Nephron (organoid): ENCODE measurements around the gene KCNN3.

Experiments used
- H3K27ac Mint-ChIP-seq, 3 experiments: 2 replicates each; pipeline ENCODE4 v1.8.0; 2020; ENCODE audit warnings: mixed read lengths in 3 of 3, mild to moderate bottlenecking in 2 of 3, moderate library complexity in 1 of 3
- H3K27me3 Mint-ChIP-seq: 2 replicates; pipeline ENCODE4 v1.8.0; 2021; ENCODE audit warnings: low read depth, mild to moderate bottlenecking, moderate library complexity, mixed read lengths
- H3K36me3 Mint-ChIP-seq: 2 replicates; pipeline ENCODE4 v1.8.0; 2020; ENCODE audit warnings: low read depth, mixed read lengths
- H3K4me1 Mint-ChIP-seq: 2 replicates; pipeline ENCODE4 v1.8.0; 2020; ENCODE audit warnings: mixed read lengths
- H3K4me3 Mint-ChIP-seq, 3 experiments: 2 replicates each; pipeline ENCODE4 v1.8.0; 2020; ENCODE audit warnings: mild to moderate bottlenecking in 3 of 3, mixed read lengths in 3 of 3, moderate library complexity in 2 of 3
- H3K9me3 Mint-ChIP-seq: 2 replicates; pipeline ENCODE4 v1.8.0; 2020; ENCODE audit warnings: mixed read lengths
- TF ChIP-seq, protein P1 (sequence below), 3 experiments: fragments of 200-600 bp; sonication (generic); IDR thresholded peaks; one replicate each; pipeline ENCODE4 v1.5.0; 2021; ENCODE audit warnings: antibody characterized with exemption in 3 of 3; ENCODE audit not compliant: unreplicated experiment in 3 of 3

The KCNN3 gene

DNA sequence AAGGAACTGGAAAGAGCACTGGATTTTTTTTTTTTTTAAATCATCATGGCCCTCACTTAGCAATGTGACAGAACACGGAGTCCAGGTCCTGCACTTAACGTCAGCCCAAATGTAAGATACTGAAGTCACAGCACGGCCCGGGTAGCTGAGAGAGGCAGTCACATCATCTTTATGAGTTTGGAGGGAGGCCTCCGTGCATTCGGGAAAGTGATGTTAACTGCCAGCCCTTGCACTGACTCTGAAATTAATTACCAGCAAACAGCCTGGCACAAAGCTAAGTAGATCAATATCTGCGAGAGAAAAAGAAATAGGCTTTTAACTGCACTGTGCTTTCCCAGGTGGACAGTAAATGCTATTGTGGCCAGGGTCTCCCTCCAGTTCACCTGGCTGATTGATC is 152.6 kb downstream of the KCNN3 start:
- H3K27ac Mint-ChIP-seq: no peak overlapping the region
- H3K27me3 Mint-ChIP-seq: peaks cover 5% of the 10 kb centered on the region
- H3K4me1 Mint-ChIP-seq: peaks cover 19% of the 10 kb centered on the region
- H3K9me3 Mint-ChIP-seq: no peaks in the 10 kb centered on the region
- no peak overlapping the region for H3K4me3 Mint-ChIP-seq
- H3K36me3 Mint-ChIP-seq: peaks cover 3% of the 10 kb centered on the region
- TF ChIP-seq, protein P1, sequence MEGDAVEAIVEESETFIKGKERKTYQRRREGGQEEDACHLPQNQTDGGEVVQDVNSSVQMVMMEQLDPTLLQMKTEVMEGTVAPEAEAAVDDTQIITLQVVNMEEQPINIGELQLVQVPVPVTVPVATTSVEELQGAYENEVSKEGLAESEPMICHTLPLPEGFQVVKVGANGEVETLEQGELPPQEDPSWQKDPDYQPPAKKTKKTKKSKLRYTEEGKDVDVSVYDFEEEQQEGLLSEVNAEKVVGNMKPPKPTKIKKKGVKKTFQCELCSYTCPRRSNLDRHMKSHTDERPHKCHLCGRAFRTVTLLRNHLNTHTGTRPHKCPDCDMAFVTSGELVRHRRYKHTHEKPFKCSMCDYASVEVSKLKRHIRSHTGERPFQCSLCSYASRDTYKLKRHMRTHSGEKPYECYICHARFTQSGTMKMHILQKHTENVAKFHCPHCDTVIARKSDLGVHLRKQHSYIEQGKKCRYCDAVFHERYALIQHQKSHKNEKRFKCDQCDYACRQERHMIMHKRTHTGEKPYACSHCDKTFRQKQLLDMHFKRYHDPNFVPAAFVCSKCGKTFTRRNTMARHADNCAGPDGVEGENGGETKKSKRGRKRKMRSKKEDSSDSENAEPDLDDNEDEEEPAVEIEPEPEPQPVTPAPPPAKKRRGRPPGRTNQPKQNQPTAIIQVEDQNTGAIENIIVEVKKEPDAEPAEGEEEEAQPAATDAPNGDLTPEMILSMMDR (IDR thresholded peaks at IDR 0.05; ENCODE audit: unreplicated experiment in 3 of 3): no peak

DNA sequence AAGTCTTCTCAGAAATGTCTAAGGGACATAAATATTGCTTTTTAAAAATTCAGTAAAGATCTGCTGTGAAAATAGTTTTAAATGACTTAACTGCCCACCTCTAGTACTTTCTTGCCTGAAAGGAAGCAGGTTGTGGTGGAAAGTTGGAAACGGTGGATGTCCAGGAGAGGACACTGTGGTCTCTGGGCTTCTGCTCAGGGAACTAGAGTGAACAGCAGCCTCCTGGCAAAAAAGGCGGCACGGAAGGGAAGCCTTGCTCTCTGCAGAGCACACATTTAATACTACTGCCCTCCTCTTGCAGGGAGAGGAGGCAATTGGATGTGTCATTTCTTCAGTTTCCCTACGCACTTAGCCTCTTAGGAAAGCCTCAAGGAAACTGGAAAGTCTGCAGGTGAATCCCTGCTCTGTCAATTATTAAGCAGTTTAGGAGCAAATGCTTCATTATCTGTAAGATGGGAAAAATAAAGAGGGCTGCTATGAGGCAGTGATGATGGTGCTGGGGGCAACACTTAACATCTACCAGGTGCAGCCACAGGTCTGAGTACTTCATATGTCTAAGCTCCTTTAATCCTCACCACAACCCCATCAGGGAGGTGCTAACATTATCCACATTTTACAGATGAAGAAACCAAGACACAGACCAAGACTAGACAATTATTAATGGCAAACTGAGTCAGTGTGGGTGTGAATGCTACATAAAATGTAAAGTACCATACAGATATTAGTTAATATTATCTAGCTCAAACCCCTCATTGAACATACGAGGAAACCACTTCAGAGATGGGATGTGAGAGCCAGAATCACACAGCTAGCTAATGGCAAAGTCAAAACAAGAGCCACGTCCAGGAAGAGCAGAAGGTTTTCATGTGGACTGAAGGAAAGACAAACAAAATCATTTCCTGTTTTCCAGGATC is 153.2 kb downstream of the KCNN3 start:
- TF ChIP-seq, protein P1 (IDR thresholded peaks at IDR 0.05; ENCODE audit: unreplicated experiment in 3 of 3): no peak
- H3K36me3 Mint-ChIP-seq: peaks cover 3% of the 10 kb centered on the region
- peaks cover 5% of the 10 kb centered on the region for H3K27me3 Mint-ChIP-seq
- H3K4me1 Mint-ChIP-seq: peaks cover 19% of the 10 kb centered on the region
- H3K27ac Mint-ChIP-seq: peak overlapping the region; percentile 48 to 82 (median 54)
- H3K9me3 Mint-ChIP-seq: no peaks in the 10 kb centered on the region
- no peak overlapping the region for H3K4me3 Mint-ChIP-seq

DNA sequence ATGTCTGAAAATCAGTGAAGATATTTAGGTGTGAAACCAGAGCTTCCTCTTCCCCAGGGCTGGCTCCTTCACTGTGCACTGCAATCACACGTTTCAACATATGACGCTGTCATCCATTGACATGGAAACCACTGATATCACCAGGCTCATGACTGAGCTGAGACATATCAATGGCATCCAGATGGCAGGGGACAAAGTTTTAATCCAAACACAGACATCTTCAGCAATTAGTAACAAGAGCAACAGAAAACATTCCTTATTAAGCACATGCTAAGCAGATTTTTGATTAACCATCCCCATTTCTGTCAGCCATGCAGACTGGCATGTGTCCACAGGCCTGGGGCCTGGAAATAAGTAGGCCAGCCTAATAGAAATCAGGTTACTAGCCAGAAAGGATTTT is 154.1 kb downstream of the KCNN3 start:
- TF ChIP-seq, protein P1 (IDR thresholded peaks at IDR 0.05; ENCODE audit: unreplicated experiment in 3 of 3): no peak
- Mint-ChIP-seq H3K27ac (peak overlapping the region in 2 of 3 experiments; percentile 27 to 82), H3K36me3 (peaks cover 3% of the 10 kb centered on the region), H3K4me3 (no peak overlapping the region), H3K27me3 (peaks cover 5% of the 10 kb centered on the region), H3K9me3 (no peaks in the 10 kb centered on the region), H3K4me1 (peaks cover 19% of the 10 kb centered on the region)

DNA sequence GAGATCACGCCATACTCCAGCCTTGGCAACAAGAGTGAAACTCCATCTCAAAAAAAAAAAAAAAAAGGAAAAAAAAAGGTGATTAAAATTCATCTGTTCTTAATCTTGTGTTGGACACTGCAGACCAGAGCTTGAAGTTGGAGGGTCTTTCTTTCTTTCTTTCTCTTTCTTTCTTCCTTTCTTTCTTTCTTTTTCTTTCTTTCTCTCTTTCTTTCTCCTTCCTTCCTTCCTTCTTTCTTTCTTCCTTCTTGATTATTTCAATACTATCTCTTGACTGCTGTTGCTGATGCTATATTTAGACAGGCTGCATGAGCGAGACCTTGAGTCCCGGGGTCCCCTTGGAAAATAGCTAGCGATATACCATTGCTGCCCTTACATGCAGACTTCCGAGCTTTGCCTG is 154.7 kb downstream of the KCNN3 start:
- Mint-ChIP-seq H3K4me1 (peaks cover 19% of the 10 kb centered on the region), H3K27me3 (peaks cover 5% of the 10 kb centered on the region)
- TF ChIP-seq, protein P1 (IDR thresholded peaks at IDR 0.05; ENCODE audit: unreplicated experiment in 3 of 3): no peak

DNA sequence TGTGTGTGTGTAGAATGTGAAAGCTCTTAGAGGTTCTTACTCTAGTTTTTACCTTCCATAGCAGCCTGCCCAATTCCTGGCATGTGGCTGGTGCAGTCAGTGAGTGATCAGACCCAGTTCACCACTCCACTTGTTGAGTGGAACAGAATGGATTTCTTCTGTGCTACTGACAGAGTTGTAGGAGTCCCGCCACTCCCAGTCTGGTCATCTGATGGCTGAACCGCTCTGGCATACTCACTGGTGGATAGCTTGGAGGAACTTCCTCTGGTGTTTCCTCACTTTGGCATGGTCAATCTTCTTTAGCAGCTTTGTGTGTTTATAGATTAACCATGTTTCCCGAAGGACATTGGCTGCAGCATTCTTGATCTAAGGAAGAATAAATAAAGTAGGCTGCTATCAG is 155.4 kb downstream of the KCNN3 start:
- TF ChIP-seq, protein P1 (IDR thresholded peaks at IDR 0.05; ENCODE audit: unreplicated experiment in 3 of 3): no peak
- no peaks in the 10 kb centered on the region for H3K9me3 Mint-ChIP-seq
- no peak overlapping the region for H3K27ac Mint-ChIP-seq
- peaks cover 3% of the 10 kb centered on the region for H3K36me3 Mint-ChIP-seq
- H3K4me1 Mint-ChIP-seq: peaks cover 19% of the 10 kb centered on the region
- no peak overlapping the region for H3K4me3 Mint-ChIP-seq
- peaks cover 5% of the 10 kb centered on the region for H3K27me3 Mint-ChIP-seq

More for the DNA sequence above, 154.7 kb downstream of the KCNN3 start:
- H3K27ac Mint-ChIP-seq: peak overlapping the region; percentile 1 to 82 (median 3)
- H3K4me3 Mint-ChIP-seq: no peak overlapping the region
- H3K9me3 Mint-ChIP-seq: no peaks in the 10 kb centered on the region
- H3K36me3 Mint-ChIP-seq: peaks cover 3% of the 10 kb centered on the region
